Measurements from ENCODE around the gene MSRB3.

GRCh38 chr12:65259501-65259900 lies 19.0 kb upstream of the MSRB3 start:
- no peak for TF ChIP-seq CTCF (IDR thresholded peaks at IDR 0.05; ENCODE audit: extremely low read depth in 1 of 2, insufficient read depth in 1 of 2, low read depth in 1 of 2, low read length in 2 of 2)
- no peak for TF ChIP-seq POLR2A (IDR thresholded peaks at IDR 0.05; ENCODE audit: low read depth, low read length)
